HL-60 (cell line): ENCODE measurements around the gene FBLN5.

Source experiments
- DNase-seq, 2 experiments: peaks; one replicate each; pipeline ENCODE4 v3.0.0-alpha.2; 2010 to 2020; ENCODE audit warnings: low read depth in 1 of 2, low spot score in 1 of 2
- H3K27ac ChIP-seq: fragments of 250-450 bp; sonication (Bioruptor Pico); replicated peaks from 2 replicates; pipeline ENCODE4 v1.5.1; 2020; ENCODE audit warnings: mild to moderate bottlenecking, moderate library complexity
- H3K27me3 ChIP-seq: fragments of 250-450 bp; sonication (Bioruptor Pico); 2 replicates; pipeline ENCODE4 v1.5.1; 2021; ENCODE audit warnings: mild to moderate bottlenecking, moderate library complexity; ENCODE audit not compliant: insufficient read depth, poor library complexity, severe bottlenecking
- H3K4me3 ChIP-seq: replicated peaks from 2 replicates; pipeline ENCODE4 v1.5.1; 2011; ENCODE audit warnings: mild to moderate bottlenecking, control low read depth, low read length; ENCODE audit not compliant: insufficient read depth
- CTCF ChIP-seq: IDR thresholded peaks from one replicate; pipeline ENCODE4 v1.5.1; 2011; ENCODE audit warnings: low read length, control low read depth, inconsistent platforms; ENCODE audit not compliant: insufficient read depth
- GABPA ChIP-seq: IDR thresholded peaks from 2 replicates; pipeline ENCODE4 v1.6.1; 2012; ENCODE audit warnings: low read depth
- POLR2AphosphoS5 ChIP-seq: IDR thresholded peaks from 2 replicates; pipeline ENCODE4 v1.6.1; 2012; ENCODE audit warnings: low read depth
- SPI1 ChIP-seq: IDR thresholded peaks from 2 replicates; pipeline ENCODE4 v1.6.1; 2012; ENCODE audit warnings: low read depth, mild to moderate bottlenecking, borderline replicate concordance
- TF ChIP-seq, protein P1 (sequence below): IDR thresholded peaks from 2 replicates; pipeline ENCODE4 v1.6.1; 2012; ENCODE audit warnings: low read depth; ENCODE audit not compliant: insufficient replicate concordance

The FBLN5 gene

GRCh38 chr14:91870890-91871289, 76.6 kb downstream of the FBLN5 start:
- no peaks in the 10 kb centered on the region for H3K27me3 ChIP-seq
- DNase-seq, result no peak

GRCh38 chr14:91870001-91870400, 77.5 kb downstream of the FBLN5 start:
- Histone ChIP-seq H3K27me3 (peaks cover 3% of the 10 kb centered on the region), H3K27ac (no peak overlapping the region), H3K4me3 (no peak overlapping the region)
- TF ChIP-seq CTCF (no peak), SPI1 (no peak), GABPA (no peak), POLR2AphosphoS5 (no peak)
- TF ChIP-seq, protein P1, sequence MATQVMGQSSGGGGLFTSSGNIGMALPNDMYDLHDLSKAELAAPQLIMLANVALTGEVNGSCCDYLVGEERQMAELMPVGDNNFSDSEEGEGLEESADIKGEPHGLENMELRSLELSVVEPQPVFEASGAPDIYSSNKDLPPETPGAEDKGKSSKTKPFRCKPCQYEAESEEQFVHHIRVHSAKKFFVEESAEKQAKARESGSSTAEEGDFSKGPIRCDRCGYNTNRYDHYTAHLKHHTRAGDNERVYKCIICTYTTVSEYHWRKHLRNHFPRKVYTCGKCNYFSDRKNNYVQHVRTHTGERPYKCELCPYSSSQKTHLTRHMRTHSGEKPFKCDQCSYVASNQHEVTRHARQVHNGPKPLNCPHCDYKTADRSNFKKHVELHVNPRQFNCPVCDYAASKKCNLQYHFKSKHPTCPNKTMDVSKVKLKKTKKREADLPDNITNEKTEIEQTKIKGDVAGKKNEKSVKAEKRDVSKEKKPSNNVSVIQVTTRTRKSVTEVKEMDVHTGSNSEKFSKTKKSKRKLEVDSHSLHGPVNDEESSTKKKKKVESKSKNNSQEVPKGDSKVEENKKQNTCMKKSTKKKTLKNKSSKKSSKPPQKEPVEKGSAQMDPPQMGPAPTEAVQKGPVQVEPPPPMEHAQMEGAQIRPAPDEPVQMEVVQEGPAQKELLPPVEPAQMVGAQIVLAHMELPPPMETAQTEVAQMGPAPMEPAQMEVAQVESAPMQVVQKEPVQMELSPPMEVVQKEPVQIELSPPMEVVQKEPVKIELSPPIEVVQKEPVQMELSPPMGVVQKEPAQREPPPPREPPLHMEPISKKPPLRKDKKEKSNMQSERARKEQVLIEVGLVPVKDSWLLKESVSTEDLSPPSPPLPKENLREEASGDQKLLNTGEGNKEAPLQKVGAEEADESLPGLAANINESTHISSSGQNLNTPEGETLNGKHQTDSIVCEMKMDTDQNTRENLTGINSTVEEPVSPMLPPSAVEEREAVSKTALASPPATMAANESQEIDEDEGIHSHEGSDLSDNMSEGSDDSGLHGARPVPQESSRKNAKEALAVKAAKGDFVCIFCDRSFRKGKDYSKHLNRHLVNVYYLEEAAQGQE, result no peak
- no peak for DNase-seq

More at GRCh38 chr14:91870890-91871289, 76.6 kb downstream of the FBLN5 start:
- TF ChIP-seq POLR2AphosphoS5, result no peak
- TF ChIP-seq SPI1, result no peak
- TF ChIP-seq, protein P1, result no peak
- TF ChIP-seq CTCF, result no peak
- TF ChIP-seq GABPA, result no peak
- Histone ChIP-seq H3K4me3 (no peak overlapping the region), H3K27ac (no peak overlapping the region)

- no peak for DNase-seq
- Histone ChIP-seq H3K27ac (no peak overlapping the region), H3K27me3 (peaks cover 3% of the 10 kb centered on the region), H3K4me3 (no peak overlapping the region)
- TF ChIP-seq SPI1, result no peak
- no peak for TF ChIP-seq CTCF
- TF ChIP-seq, protein P1, result no peak
- TF ChIP-seq POLR2AphosphoS5, result no peak
- no peak for TF ChIP-seq GABPA
These were observed 77.9 kb downstream of the FBLN5 start for GRCh38 chr14:91869556-91869955.
